ENCODE results near the gene HIC1.

Gene HIC1

GRCh38 chr17:2094891-2095535 lies 40.1 kb downstream of the HIC1 start:
- no peak overlapping the region for H3K9ac ChIP-seq (ENCODE audit: low read length)

GRCh38 chr17:2095536-2095910 lies 40.6 kb downstream of the HIC1 start:
- Histone ChIP-seq H3K79me2 (ENCODE audit: insufficient read depth, low read length) (no peaks in the 10 kb centered on the region), H3K9me3 (ENCODE audit: insufficient read depth, low read length) (no peaks in the 10 kb centered on the region), H3K27me3 (ENCODE audit: low read length) (no peaks in the 10 kb centered on the region), H3K9ac (ENCODE audit: low read length) (no peak overlapping the region), H3K27ac (ENCODE audit: low read depth, low read length) (no peak overlapping the region), H2AFZ (ENCODE audit: low read depth, low read length, severe bottlenecking) (no peak overlapping the region), H3F3A (ENCODE audit: insufficient read depth) (no peaks in the 10 kb centered on the region), H3K9me2 (replicated peaks; ENCODE audit: insufficient read depth, low read length) (no peaks in the 10 kb centered on the region), H3K4me3 (ENCODE audit: insufficient read depth, low read length, poor library complexity, severe bottlenecking) (no peak overlapping the region), H3K36me3 (ENCODE audit: low read length) (no peaks in the 10 kb centered on the region), H4K20me1 (ENCODE audit: low read depth, low read length) (no peaks in the 10 kb centered on the region), H3K4me2 (ENCODE audit: low read depth, low read length, poor library complexity, severe bottlenecking) (no peak overlapping the region)
- TF ChIP-seq EZH2phosphoT487 (conservative IDR thresholded peaks at IDR 0.05; ENCODE audit: low read length) (no peak), CTCF (IDR thresholded peaks at IDR 0.05; ENCODE audit: insufficient read depth, low read length, poor library complexity, severe bottlenecking) (no peak)

More at GRCh38 chr17:2094891-2095535, 40.1 kb downstream of the HIC1 start:
- Histone ChIP-seq H2AFZ (ENCODE audit: low read depth, low read length, severe bottlenecking) (no peak overlapping the region), H3F3A (ENCODE audit: insufficient read depth) (no peaks in the 10 kb centered on the region), H4K20me1 (ENCODE audit: low read depth, low read length) (no peaks in the 10 kb centered on the region), H3K27me3 (ENCODE audit: low read length) (no peaks in the 10 kb centered on the region), H3K9me3 (ENCODE audit: insufficient read depth, low read length) (no peaks in the 10 kb centered on the region), H3K27ac (ENCODE audit: low read depth, low read length) (no peak overlapping the region), H3K9me2 (replicated peaks; ENCODE audit: insufficient read depth, low read length) (no peaks in the 10 kb centered on the region), H3K4me3 (ENCODE audit: insufficient read depth, low read length, poor library complexity, severe bottlenecking) (no peak overlapping the region), H3K4me2 (ENCODE audit: low read depth, low read length, poor library complexity, severe bottlenecking) (no peak overlapping the region), H3K36me3 (ENCODE audit: low read length) (no peaks in the 10 kb centered on the region), H3K79me2 (ENCODE audit: insufficient read depth, low read length) (no peaks in the 10 kb centered on the region)
- TF ChIP-seq CTCF (IDR thresholded peaks at IDR 0.05; ENCODE audit: insufficient read depth, low read length, poor library complexity, severe bottlenecking) (no peak), EZH2phosphoT487 (conservative IDR thresholded peaks at IDR 0.05; ENCODE audit: low read length) (no peak)

- no peak overlapping the region for H3K27ac ChIP-seq (ENCODE audit: low read depth, low read length)
- H4K20me1 ChIP-seq (ENCODE audit: low read depth, low read length) = no peaks in the 10 kb centered on the region
- no peak overlapping the region for H2AFZ ChIP-seq (ENCODE audit: low read depth, low read length, severe bottlenecking)
- H3K36me3 ChIP-seq (ENCODE audit: low read length) = no peaks in the 10 kb centered on the region
- H3K9me2 ChIP-seq (replicated peaks; ENCODE audit: insufficient read depth, low read length) = no peaks in the 10 kb centered on the region
- H3K9ac ChIP-seq (ENCODE audit: low read length) = no peak overlapping the region
- no peaks in the 10 kb centered on the region for H3K79me2 ChIP-seq (ENCODE audit: insufficient read depth, low read length)
- no peaks in the 10 kb centered on the region for H3F3A ChIP-seq (ENCODE audit: insufficient read depth)
- no peak for TF ChIP-seq EZH2phosphoT487 (conservative IDR thresholded peaks at IDR 0.05; ENCODE audit: low read length)
- TF ChIP-seq CTCF (IDR thresholded peaks at IDR 0.05; ENCODE audit: insufficient read depth, low read length, poor library complexity, severe bottlenecking) = no peak
- no peak overlapping the region for H3K4me2 ChIP-seq (ENCODE audit: low read depth, low read length, poor library complexity, severe bottlenecking)
- H3K4me3 ChIP-seq (ENCODE audit: insufficient read depth, low read length, poor library complexity, severe bottlenecking) = no peak overlapping the region
- H3K9me3 ChIP-seq (ENCODE audit: insufficient read depth, low read length) = no peaks in the 10 kb centered on the region
- H3K27me3 ChIP-seq (ENCODE audit: low read length) = no peaks in the 10 kb centered on the region
Measured at GRCh38 chr17:2101448-2102257, 46.8 kb downstream of the HIC1 start.

Measured in SU-DHL-6 (cell line).